Stimulated activated naive CD8-positive, alpha-beta T cell treated with anti-CD3 and anti-CD28 coated beads, Interleukin-15, amount 100 ng/mL, for 72 hours (primary cell): Measurements from ENCODE around the gene ZNF580.

Source experiments
- ATAC-seq: fragments of 150-1000 bp; cut with Tn5 transposase; 2 replicates; pipeline ENCODE4 v1.10.0; 2021; ENCODE audit warnings: mild to moderate bottlenecking, moderate library complexity
- DNase-seq, 2 donors: peaks; one replicate each; pipeline ENCODE4 v3.0.0; 2021 to 2022
- H3K27ac Mint-ChIP-seq, 2 donors: one replicate each; pipeline ENCODE4 v1.8.0; 2022; ENCODE audit warnings: mild to moderate bottlenecking in 2 of 2, mixed read lengths in 2 of 2, moderate library complexity in 2 of 2
- H3K27me3 Mint-ChIP-seq: one replicate; pipeline ENCODE4 v1.8.0; 2022; ENCODE audit warnings: mixed read lengths
- H3K4me1 Mint-ChIP-seq: one replicate; pipeline ENCODE4 v1.8.0; 2022; ENCODE audit warnings: mild to moderate bottlenecking, mixed read lengths
- H3K4me3 Mint-ChIP-seq, 2 donors: one replicate each; pipeline ENCODE4 v1.8.0; 2022; ENCODE audit warnings: mild to moderate bottlenecking in 2 of 2, mixed read lengths in 2 of 2, moderate library complexity in 1 of 2
- H3K9me3 Mint-ChIP-seq, 2 donors: one replicate each; pipeline ENCODE4 v1.8.0; 2022; ENCODE audit warnings: mixed read lengths in 2 of 2

The ZNF580 gene

GRCh38 chr19:55640577-55641425 is at the start of gene ZNF580:
TSS of gene ZNF580 (plus strand) at chr19:55641002. CDS start at chr19:55642509, 1,507 bp downstream.
- Mint-ChIP-seq H3K4me1 (peaks cover 70% of the 10 kb centered on the region), H3K9me3 (peaks cover 0 to 6% of the 10 kb centered on the region in 2 donors), H3K4me3 (peak within 1 kb of the TSS; percentile 96 to 98), H3K27ac (peak within 1 kb of the TSS; percentile 94 to 96), H3K27me3 (no peaks in the 10 kb centered on the region)
- peak; percentile 74 to 75 for DNase-seq
- ATAC-seq = peak; percentile 53

- DNase-seq (no peak), ATAC-seq (no peak)
- H3K4me1 Mint-ChIP-seq = peaks cover 11% of the 10 kb centered on the region
- no peak overlapping the region for H3K4me3 Mint-ChIP-seq
- no peak overlapping the region for H3K27ac Mint-ChIP-seq
- H3K9me3 Mint-ChIP-seq = peaks cover 4 to 10% of the 10 kb centered on the region in 2 donors
- H3K27me3 Mint-ChIP-seq = no peaks in the 10 kb centered on the region
Observed at GRCh38 chr19:55591555-55591954, 49.2 kb upstream of the ZNF580 start.

- DNase-seq = no peak
- Mint-ChIP-seq H3K9me3 (peaks cover 4 to 10% of the 10 kb centered on the region in 2 donors), H3K4me1 (peaks cover 7% of the 10 kb centered on the region), H3K27ac (no peak overlapping the region), H3K4me3 (no peak overlapping the region), H3K27me3 (no peaks in the 10 kb centered on the region)
- ATAC-seq = no peak
Observed at GRCh38 chr19:55592391-55593090, 48.3 kb upstream of the ZNF580 start.

- peak; percentile 55 for ATAC-seq
- H3K4me3 Mint-ChIP-seq = no peak overlapping the region
Observed at GRCh38 chr19:55593096-55593772, 47.6 kb upstream of the ZNF580 start.

GRCh38 chr19:55594996-55595545 is 45.7 kb upstream of the ZNF580 start:
- no peak overlapping the region for H3K27ac Mint-ChIP-seq
- H3K27me3 Mint-ChIP-seq = no peaks in the 10 kb centered on the region
- ATAC-seq (no peak), DNase-seq (no peak)
- peaks cover 22% of the 10 kb centered on the region for H3K4me1 Mint-ChIP-seq
- peaks cover 9 to 15% of the 10 kb centered on the region in 2 donors for H3K9me3 Mint-ChIP-seq
- H3K4me3 Mint-ChIP-seq = no peak overlapping the region

More at GRCh38 chr19:55593096-55593772, 47.6 kb upstream of the ZNF580 start:
- H3K9me3 Mint-ChIP-seq = peaks cover 4 to 10% of the 10 kb centered on the region in 2 donors
- no peak overlapping the region for H3K27ac Mint-ChIP-seq
- no peaks in the 10 kb centered on the region for H3K27me3 Mint-ChIP-seq
- H3K4me1 Mint-ChIP-seq = peaks cover 14% of the 10 kb centered on the region
- no peak for DNase-seq

GRCh38 chr19:55596304-55596703 is 44.5 kb upstream of the ZNF580 start:
- Mint-ChIP-seq H3K9me3 (peaks cover 9 to 15% of the 10 kb centered on the region in 2 donors), H3K4me1 (peaks cover 28% of the 10 kb centered on the region), H3K27me3 (no peaks in the 10 kb centered on the region), H3K27ac (peak overlapping the region in 1 of 2 donors; percentile 27), H3K4me3 (no peak overlapping the region)
- DNase-seq = no peak
- no peak for ATAC-seq

- no peak for ATAC-seq
- no peak for DNase-seq
- Mint-ChIP-seq H3K4me3 (no peak overlapping the region), H3K27me3 (no peaks in the 10 kb centered on the region), H3K4me1 (peaks cover 39% of the 10 kb centered on the region), H3K9me3 (peaks cover 9 to 15% of the 10 kb centered on the region in 2 donors), H3K27ac (no peak overlapping the region)
Observed at GRCh38 chr19:55597501-55597921, 43.3 kb upstream of the ZNF580 start.

- no peak for DNase-seq
- no peak overlapping the region for H3K4me3 Mint-ChIP-seq
- no peaks in the 10 kb centered on the region for H3K27me3 Mint-ChIP-seq
- no peak overlapping the region for H3K27ac Mint-ChIP-seq
- H3K9me3 Mint-ChIP-seq = peaks cover 9 to 15% of the 10 kb centered on the region in 2 donors
- peaks cover 39% of the 10 kb centered on the region for H3K4me1 Mint-ChIP-seq
- ATAC-seq = no peak
Observed at GRCh38 chr19:55598034-55598433, 42.8 kb upstream of the ZNF580 start.

GRCh38 chr19:55598719-55599467 is 41.9 kb upstream of the ZNF580 start:
- ATAC-seq (peak; percentile 72), DNase-seq (peak; percentile 97 to 98)
- Mint-ChIP-seq H3K4me1 (peaks cover 46% of the 10 kb centered on the region), H3K27me3 (no peaks in the 10 kb centered on the region), H3K27ac (peak overlapping the region; percentile 99 to 100), H3K4me3 (peak overlapping the region; percentile 85 to 92), H3K9me3 (peaks cover 9 to 15% of the 10 kb centered on the region in 2 donors)

GRCh38 chr19:55599468-55599841 is 41.3 kb upstream of the ZNF580 start, which contains the start of gene FIZ1:
TSS of gene FIZ1 (minus strand) at chr19:55599517. CDS start at chr19:55597865, 1,652 bp downstream.
- ATAC-seq (peak; percentile 80), DNase-seq (peak; percentile 97 to 98)
- no peaks in the 10 kb centered on the region for H3K27me3 Mint-ChIP-seq
- peaks cover 51% of the 10 kb centered on the region for H3K4me1 Mint-ChIP-seq
- H3K27ac Mint-ChIP-seq = peak within 1 kb of the TSS; percentile 99 to 100
- H3K9me3 Mint-ChIP-seq = peaks cover 9 to 15% of the 10 kb centered on the region in 2 donors
- H3K4me3 Mint-ChIP-seq = peak within 1 kb of the TSS; percentile 85 to 92

- peak; percentile 66 for ATAC-seq
- peaks cover 6 to 11% of the 10 kb centered on the region in 2 donors for H3K9me3 Mint-ChIP-seq
- no peaks in the 10 kb centered on the region for H3K27me3 Mint-ChIP-seq
Observed at GRCh38 chr19:55599842-55600661, 40.8 kb upstream of the ZNF580 start, which contains the start of gene ZNF524. TSS of gene ZNF524 (plus strand) at chr19:55600288. CDS start at chr19:55602113, 1,825 bp downstream.

GRCh38 chr19:55600662-55601028 is 40.2 kb upstream of the ZNF580 start:
- peaks cover 56% of the 10 kb centered on the region for H3K4me1 Mint-ChIP-seq
- H3K4me3 Mint-ChIP-seq = peak overlapping the region; percentile 85 to 87
- peaks cover 4 to 5% of the 10 kb centered on the region in 2 donors for H3K9me3 Mint-ChIP-seq
- peak overlapping the region in 1 of 2 donors; percentile 93 for H3K27ac Mint-ChIP-seq
- ATAC-seq = no peak
- no peaks in the 10 kb centered on the region for H3K27me3 Mint-ChIP-seq
- no peak for DNase-seq

More at GRCh38 chr19:55599842-55600661, 40.8 kb upstream of the ZNF580 start, which contains the start of gene ZNF524:
- peaks cover 56% of the 10 kb centered on the region for H3K4me1 Mint-ChIP-seq
- H3K4me3 Mint-ChIP-seq = peak within 1 kb of the TSS; percentile 85 to 92
- DNase-seq = peak; percentile 90 to 91
- H3K27ac Mint-ChIP-seq = peak within 1 kb of the TSS; percentile 99 to 100

- Mint-ChIP-seq H3K4me1 (peaks cover 57% of the 10 kb centered on the region), H3K27me3 (no peaks in the 10 kb centered on the region), H3K27ac (peak overlapping the region in 1 of 2 donors; percentile 93), H3K9me3 (peaks cover 4 to 5% of the 10 kb centered on the region in 2 donors), H3K4me3 (peak overlapping the region; percentile 85 to 87)
- DNase-seq (no peak), ATAC-seq (no peak)
Observed at GRCh38 chr19:55601084-55601483, 39.7 kb upstream of the ZNF580 start.
